ENCODE results near the gene ZNF25.
"Not testable (repeated sequence)": the region's sequence is repeated elsewhere in the genome, so short reads cannot be mapped to it uniquely, and the experiment has no call there.

The ZNF25 gene

DNA sequence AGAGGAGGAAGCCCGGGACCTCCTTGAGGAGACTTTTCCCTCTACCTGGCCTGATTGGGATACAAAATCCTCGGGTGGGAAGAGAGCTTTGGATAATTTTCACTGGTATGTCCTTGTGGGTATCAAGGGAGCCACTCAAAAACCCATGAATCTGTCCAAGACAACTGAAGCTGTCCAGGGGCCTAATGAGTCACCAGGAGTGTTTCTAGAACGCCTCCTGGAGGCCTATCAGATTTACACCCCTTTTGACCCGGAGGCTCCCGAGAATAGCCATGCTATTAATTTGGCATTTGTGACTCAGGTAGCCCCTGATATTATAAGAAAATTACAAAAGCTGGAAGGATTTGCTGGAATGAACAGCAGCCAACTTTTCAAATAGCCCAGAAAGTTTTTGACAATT lies 38.6 kb downstream of the ZNF25 start:
- no peak for DNase-seq

GRCh38 chr10:37934791-37935190 lies 41.7 kb downstream of the ZNF25 start:
- no peak for DNase-seq

GRCh38 chr10:37930423-37930822 lies 46.0 kb downstream of the ZNF25 start:
- DNase-seq, result no peak

GRCh38 chr10:37908165-37908564 lies 68.3 kb downstream of the ZNF25 start:
- not testable (repeated sequence) for DNase-seq

- no peak for DNase-seq
Observed at GRCh38 chr10:37906382-37906781, 70.1 kb downstream of the ZNF25 start.

All from stimulated activated CD4-positive, alpha-beta T cell treated with anti-CD3 and anti-CD28 coated beads, Interleukin-2, amount 100 ng/mL, for 24 hours (primary cell).